ENCODE results near the gene LMAN1L.

Gene LMAN1L

DNA sequence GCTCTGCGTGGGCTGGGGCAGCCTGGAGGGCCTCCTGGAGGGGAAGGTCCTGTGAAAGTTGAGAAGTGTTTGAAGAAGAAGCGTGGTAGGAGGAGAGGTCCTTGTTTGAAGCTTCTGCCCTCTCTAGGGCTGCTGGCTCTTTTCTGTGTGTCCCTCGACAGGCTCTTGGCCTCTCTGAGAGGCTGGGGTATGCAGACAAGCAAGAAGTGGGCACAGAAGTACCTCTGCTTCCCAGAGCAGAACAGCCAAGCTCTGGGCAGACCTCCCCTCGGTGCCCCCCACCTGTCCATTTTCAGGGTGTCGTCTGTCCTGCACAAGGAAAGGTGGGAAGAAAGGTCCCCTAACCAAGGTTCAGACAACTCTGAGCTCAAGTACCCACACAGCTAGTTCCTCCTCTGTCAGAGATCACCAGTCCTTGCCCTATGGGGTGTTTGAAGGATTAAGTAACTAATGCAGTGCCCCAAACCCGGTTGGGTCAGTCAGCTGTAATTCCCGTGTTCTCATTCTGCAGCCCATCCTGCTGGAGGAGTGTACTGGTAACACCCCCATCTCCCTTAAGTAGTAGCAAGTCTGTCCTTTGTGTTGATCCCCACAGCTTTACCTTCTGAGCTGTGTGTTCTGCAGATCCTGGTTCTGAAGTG, 24.5 kb upstream of the LMAN1L start:
- Mint-ChIP-seq H3K36me3 (no peaks in the 10 kb centered on the region), H3K27me3 (no peaks in the 10 kb centered on the region), H3K27ac (peak overlapping the region; percentile 99), H3K4me1 (ENCODE audit: low read depth) (peaks cover 73% of the 10 kb centered on the region), H3K4me3 (peak overlapping the region; percentile 92), H3K9me3 (ENCODE audit: low read depth) (no peaks in the 10 kb centered on the region)

- Mint-ChIP-seq H3K27ac (peak overlapping the region; percentile 99), H3K9me3 (ENCODE audit: low read depth) (no peaks in the 10 kb centered on the region), H3K27me3 (no peaks in the 10 kb centered on the region), H3K36me3 (no peaks in the 10 kb centered on the region), H3K4me1 (ENCODE audit: low read depth) (peaks cover 78% of the 10 kb centered on the region), H3K4me3 (peak overlapping the region; percentile 92)
Observed at GRCh38 chr15:74788683-74789151, 23.9 kb upstream of the LMAN1L start.

GRCh38 chr15:74789171-74789631, 23.4 kb upstream of the LMAN1L start:
- H3K9me3 Mint-ChIP-seq (ENCODE audit: low read depth) = no peaks in the 10 kb centered on the region
- H3K27me3 Mint-ChIP-seq = no peaks in the 10 kb centered on the region
- no peaks in the 10 kb centered on the region for H3K36me3 Mint-ChIP-seq
- peak overlapping the region; percentile 92 for H3K4me3 Mint-ChIP-seq
- H3K4me1 Mint-ChIP-seq (ENCODE audit: low read depth) = peaks cover 80% of the 10 kb centered on the region
- peak overlapping the region; percentile 99 for H3K27ac Mint-ChIP-seq

- no peaks in the 10 kb centered on the region for H3K9me3 Mint-ChIP-seq (ENCODE audit: low read depth)
- peaks cover 81% of the 10 kb centered on the region for H3K4me1 Mint-ChIP-seq (ENCODE audit: low read depth)
- peak overlapping the region; percentile 92 for H3K4me3 Mint-ChIP-seq
- H3K27me3 Mint-ChIP-seq = no peaks in the 10 kb centered on the region
- no peaks in the 10 kb centered on the region for H3K36me3 Mint-ChIP-seq
- H3K27ac Mint-ChIP-seq = peak overlapping the region; percentile 99
Observed at GRCh38 chr15:74789741-74790079, 22.9 kb upstream of the LMAN1L start.

DNA sequence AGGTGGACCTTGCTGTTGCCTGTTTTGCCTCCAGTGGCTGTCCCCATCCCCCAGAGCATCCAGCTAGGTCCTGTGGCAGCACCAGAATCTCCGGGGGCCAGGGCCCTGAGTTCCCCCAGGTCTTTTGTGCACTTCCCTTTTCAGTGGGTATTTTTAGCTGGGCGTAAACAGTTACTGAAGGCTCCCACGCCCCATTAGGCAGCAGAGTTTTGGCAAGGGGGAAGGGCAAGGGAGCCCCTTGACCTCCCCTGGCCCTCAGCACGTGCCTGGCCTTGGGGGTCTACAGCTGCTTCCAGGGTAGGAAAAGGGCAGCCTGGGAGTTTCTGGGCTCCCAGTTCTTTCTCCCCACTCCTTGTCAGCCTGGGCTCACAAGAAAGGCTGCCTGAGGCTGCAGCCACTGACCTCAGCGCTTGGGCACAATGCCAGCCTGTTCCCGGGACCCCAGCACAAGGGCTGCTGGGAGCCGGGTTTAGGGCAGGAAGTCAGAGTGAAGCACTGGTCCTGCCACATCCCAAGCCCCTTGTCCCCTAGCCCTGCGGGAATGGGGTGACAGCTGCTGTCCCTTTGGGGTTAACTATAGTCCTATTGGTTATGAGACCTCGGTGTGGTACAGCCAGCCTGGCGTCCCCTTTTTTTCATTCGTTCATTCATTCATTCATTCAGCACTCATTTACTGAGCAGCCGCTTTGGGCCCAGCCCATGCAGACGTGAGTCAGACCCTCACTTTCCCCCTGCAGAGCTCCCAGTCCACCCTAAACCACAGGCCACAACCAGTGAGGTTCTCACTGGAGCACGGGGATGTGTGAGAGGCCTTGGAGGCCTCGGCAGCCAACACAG, 22.3 kb upstream of the LMAN1L start:
- H3K4me1 Mint-ChIP-seq (ENCODE audit: low read depth) = peaks cover 81% of the 10 kb centered on the region
- peak overlapping the region; percentile 99 for H3K27ac Mint-ChIP-seq
- H3K36me3 Mint-ChIP-seq = no peaks in the 10 kb centered on the region
- H3K4me3 Mint-ChIP-seq = peak overlapping the region; percentile 92
- no peaks in the 10 kb centered on the region for H3K9me3 Mint-ChIP-seq (ENCODE audit: low read depth)
- H3K27me3 Mint-ChIP-seq = no peaks in the 10 kb centered on the region

GRCh38 chr15:74791007-74791406, 21.6 kb upstream of the LMAN1L start:
- Mint-ChIP-seq H3K27me3 (no peaks in the 10 kb centered on the region), H3K36me3 (peaks cover under 1% of the 10 kb centered on the region), H3K4me3 (peak overlapping the region; percentile 92), H3K4me1 (ENCODE audit: low read depth) (peaks cover 82% of the 10 kb centered on the region), H3K27ac (peak overlapping the region; percentile 86), H3K9me3 (ENCODE audit: low read depth) (no peaks in the 10 kb centered on the region)

GRCh38 chr15:74791667-74792066, 21.0 kb upstream of the LMAN1L start:
- H3K36me3 Mint-ChIP-seq = peaks cover 3% of the 10 kb centered on the region
- peak overlapping the region; percentile 92 for H3K4me3 Mint-ChIP-seq
- H3K27me3 Mint-ChIP-seq = no peaks in the 10 kb centered on the region
- peak overlapping the region; percentile 86 for H3K27ac Mint-ChIP-seq
- H3K4me1 Mint-ChIP-seq (ENCODE audit: low read depth) = peaks cover 87% of the 10 kb centered on the region
- H3K9me3 Mint-ChIP-seq (ENCODE audit: low read depth) = no peaks in the 10 kb centered on the region

DNA sequence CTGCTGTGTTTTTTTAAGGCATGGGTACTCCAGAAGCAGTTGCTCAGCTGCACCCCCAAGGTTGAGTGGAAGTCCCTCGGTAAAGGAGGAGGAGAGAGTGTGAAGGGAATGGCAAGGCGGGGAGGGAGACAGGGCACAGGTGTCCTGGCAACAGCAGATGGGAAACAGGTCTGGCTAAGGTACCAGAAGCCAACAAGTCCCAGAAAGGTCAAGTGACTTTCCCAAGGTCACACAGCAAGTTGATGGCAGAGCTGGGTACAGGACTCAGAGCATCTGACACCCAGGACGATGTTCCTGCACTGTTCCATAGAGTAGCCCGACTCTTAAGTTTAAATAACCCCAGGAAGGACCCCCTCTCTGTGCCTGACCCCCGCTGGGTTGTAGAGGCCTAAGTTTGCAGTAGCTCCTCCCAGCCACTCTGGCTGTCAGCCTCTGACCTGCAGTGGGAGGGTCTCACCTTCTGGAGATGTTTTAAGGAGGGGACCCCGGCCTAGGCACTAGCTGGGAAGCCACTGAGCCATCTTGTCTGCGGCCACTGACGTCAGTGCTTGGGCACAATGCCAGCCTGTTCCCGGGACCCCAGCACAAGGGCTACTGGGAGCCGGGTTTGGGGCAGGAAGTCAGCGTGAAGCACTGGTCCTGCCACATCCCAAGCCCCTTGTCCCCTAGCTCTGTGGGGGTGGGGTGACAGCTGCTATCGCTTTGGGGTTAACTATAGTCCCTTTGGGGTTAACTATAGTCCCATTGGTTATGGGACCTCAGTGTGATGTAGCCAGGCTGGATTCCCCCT, 20.2 kb upstream of the LMAN1L start:
- Mint-ChIP-seq H3K4me1 (ENCODE audit: low read depth) (peaks cover 81% of the 10 kb centered on the region), H3K9me3 (ENCODE audit: low read depth) (no peaks in the 10 kb centered on the region), H3K4me3 (peak overlapping the region; percentile 92), H3K27me3 (no peaks in the 10 kb centered on the region), H3K27ac (peak overlapping the region; percentile 86), H3K36me3 (peaks cover 3% of the 10 kb centered on the region)

DNA sequence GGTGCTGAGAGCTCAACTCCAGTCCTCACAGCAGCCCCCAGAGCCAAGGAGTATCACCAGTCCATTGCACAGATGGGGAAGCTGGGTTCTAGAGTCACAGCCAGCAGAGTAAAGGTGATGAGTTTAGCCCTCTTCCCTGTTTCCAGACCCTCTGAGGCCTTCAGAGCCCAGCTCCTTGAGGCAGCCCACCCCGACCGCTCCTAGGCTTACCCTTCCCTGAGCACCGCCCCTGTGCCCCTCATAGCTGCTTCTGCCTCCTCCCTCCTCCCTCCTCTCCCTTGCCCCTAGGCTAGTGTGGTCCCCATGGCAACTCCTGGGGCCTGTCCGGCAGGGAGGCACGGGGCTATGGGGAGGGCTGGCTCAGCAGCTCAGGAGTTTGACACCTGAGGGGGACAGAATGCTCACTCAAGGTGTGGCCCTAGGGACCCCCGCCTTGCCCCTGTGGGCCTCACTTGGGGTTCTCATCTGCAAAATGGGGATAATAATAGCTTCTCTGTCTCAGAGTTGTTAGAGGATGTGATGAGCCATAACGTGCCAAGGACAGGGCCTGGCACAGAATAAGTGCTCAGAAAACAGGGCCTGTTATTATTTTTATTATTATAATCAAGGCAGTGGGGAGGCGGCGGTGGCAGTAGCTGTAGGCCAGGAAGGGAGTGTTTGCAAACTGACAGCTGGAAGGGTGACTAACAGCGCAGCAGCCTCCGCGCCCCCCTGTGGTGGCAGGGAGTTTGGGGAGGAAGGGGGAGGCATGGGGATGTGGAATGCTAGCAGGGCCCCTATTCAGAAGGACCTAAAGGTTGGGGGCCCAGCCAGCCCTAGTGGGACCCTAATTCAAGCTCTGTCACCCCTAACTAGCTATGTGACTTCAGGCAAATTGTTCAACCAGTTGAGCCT, 19.3 kb upstream of the LMAN1L start:
- Mint-ChIP-seq H3K36me3 (peaks cover 3% of the 10 kb centered on the region), H3K9me3 (ENCODE audit: low read depth) (no peaks in the 10 kb centered on the region), H3K27ac (peak overlapping the region; percentile 86), H3K27me3 (no peaks in the 10 kb centered on the region), H3K4me1 (ENCODE audit: low read depth) (peaks cover 81% of the 10 kb centered on the region), H3K4me3 (peak overlapping the region; percentile 62)

- Mint-ChIP-seq H3K27me3 (no peaks in the 10 kb centered on the region), H3K9me3 (ENCODE audit: low read depth) (no peaks in the 10 kb centered on the region), H3K4me1 (ENCODE audit: low read depth) (peaks cover 81% of the 10 kb centered on the region), H3K27ac (peak overlapping the region; percentile 90), H3K4me3 (peak overlapping the region; percentile 64), H3K36me3 (peaks cover 3% of the 10 kb centered on the region)
Observed at GRCh38 chr15:74794248-74794969, 18.2 kb upstream of the LMAN1L start.

GRCh38 chr15:74794970-74795349, 17.7 kb upstream of the LMAN1L start:
- Mint-ChIP-seq H3K4me3 (peak overlapping the region; percentile 64), H3K36me3 (peaks cover 3% of the 10 kb centered on the region), H3K27ac (peak overlapping the region; percentile 90), H3K27me3 (no peaks in the 10 kb centered on the region), H3K4me1 (ENCODE audit: low read depth) (peaks cover 81% of the 10 kb centered on the region), H3K9me3 (ENCODE audit: low read depth) (no peaks in the 10 kb centered on the region)

DNA sequence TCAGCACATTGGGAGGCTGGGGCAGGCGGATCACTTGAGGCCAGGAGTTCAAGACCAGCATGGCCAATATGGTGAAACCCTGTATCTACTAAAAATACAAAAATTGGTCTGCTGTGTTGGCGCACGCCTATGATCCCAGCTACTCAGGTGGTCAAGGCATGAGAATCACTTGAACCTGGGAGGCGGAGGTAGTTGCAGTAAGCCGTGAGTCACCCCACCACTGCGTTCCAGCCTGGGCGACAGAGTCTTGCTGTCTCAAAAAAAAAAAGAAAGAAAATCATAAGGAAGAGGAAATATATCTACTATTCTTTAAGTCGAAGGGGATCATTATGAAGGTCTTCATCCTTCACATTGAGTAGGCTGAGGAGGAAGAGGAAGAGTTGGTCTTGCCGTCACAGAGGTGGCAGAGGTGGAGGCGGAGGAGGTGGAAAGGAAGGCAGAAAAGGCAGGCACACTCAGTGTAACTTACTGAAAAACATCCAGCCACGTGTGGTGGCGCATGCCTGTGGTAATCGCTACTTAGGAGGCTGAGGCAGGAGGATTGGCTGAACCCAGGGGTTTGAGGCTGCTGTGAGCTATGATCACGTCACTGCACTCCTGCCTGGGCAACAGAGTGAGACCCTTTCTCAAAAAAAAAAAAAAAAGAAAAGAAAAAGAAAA, 16.5 kb upstream of the LMAN1L start:
- Mint-ChIP-seq H3K4me1 (ENCODE audit: low read depth) (peaks cover 75% of the 10 kb centered on the region), H3K9me3 (ENCODE audit: low read depth) (no peaks in the 10 kb centered on the region), H3K36me3 (peaks cover 3% of the 10 kb centered on the region), H3K4me3 (peak overlapping the region; percentile 71), H3K27me3 (no peaks in the 10 kb centered on the region), H3K27ac (peak overlapping the region; percentile 96)
